GM21528 (cell line): Measurements from ENCODE around the gene PRAME.
"Not testable (repeated sequence)": the region's sequence is repeated elsewhere in the genome, so short reads cannot be mapped to it uniquely, and the experiment has no call there.

Source experiments
- ATAC-seq: cut with Tn5 transposase; IDR thresholded peaks from one replicate; pipeline ENCODE4 v1.9.1; 2021; ENCODE audit warnings: mild to moderate bottlenecking, moderate library complexity; ENCODE audit not compliant: unreplicated experiment, low FRiP score

PRAME gene, protein sequence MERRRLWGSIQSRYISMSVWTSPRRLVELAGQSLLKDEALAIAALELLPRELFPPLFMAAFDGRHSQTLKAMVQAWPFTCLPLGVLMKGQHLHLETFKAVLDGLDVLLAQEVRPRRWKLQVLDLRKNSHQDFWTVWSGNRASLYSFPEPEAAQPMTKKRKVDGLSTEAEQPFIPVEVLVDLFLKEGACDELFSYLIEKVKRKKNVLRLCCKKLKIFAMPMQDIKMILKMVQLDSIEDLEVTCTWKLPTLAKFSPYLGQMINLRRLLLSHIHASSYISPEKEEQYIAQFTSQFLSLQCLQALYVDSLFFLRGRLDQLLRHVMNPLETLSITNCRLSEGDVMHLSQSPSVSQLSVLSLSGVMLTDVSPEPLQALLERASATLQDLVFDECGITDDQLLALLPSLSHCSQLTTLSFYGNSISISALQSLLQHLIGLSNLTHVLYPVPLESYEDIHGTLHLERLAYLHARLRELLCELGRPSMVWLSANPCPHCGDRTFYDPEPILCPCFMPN

DNA sequence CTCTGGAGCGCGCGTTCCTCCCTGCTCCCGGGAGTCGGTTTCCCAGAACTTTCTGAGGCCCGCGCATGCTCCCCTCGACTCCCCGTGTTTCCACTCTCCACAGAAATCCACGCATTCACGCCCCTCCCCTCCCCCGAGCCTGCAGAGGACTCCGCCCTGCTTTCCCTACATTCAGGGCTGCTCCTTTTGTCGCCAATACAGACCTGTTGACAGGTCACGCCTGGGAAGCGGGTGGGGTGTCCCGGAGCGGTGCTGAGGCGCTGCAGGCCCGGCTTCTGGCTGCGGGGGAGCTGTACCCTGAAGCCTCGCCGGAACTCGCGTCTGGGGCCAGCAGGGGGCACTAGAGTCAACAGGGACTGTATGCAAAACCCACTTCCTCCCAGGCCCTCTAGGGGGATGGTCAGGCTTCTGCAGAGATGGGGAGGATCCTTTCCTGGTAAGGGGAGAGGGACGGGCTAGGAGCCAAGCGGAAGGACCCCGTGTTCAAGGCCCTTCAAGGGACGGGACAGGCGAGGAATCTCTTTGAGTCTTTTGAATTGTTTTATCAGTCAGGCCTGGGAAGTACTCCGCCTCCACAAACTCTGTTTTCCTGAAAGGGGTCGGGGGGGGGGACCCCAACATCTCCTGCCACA, at the start of gene PRAME:
TSS of gene PRAME (minus strand) at position 294 of the 632 bp plus-strand sequence. CDS start 2,433 bp downstream, outside the sequence.
- no peak for ATAC-seq

DNA sequence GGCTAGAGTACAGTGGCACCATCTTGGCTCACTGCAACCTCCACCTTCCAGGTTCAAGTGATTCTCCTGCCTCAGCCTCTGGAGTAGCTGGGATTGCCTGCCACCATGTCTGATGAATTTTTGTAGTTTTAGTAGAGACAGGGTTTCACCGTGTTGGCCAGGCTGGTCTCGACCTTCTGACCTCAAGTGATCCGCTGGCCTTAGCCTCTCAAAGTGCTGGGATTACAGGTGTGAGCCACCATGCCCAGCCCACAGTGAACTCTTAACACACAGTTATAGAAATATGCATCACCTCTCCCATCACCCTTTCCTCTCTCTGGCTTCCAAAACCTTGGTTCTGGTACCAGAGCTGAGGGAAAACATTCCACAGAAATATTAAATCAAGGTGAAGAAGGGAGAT, 49.0 kb upstream of the PRAME start:
- ATAC-seq, result not testable (repeated sequence)

DNA sequence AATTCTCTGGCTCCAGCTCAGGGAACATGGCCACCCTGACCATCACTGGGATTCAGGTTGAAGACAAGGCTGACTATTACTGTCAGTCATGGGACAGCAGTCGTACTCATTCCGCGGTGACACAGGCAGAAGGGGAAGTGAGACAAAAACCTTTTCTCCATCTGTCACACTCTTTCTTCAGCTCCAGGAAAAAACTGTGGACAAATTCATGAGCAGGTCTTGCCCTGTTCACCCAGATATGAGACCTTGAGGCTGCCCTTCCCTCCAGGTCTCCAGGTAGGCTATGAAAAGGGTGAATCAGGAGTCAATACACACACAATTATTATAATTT, 46.0 kb upstream of the PRAME start:
- no peak for ATAC-seq

DNA sequence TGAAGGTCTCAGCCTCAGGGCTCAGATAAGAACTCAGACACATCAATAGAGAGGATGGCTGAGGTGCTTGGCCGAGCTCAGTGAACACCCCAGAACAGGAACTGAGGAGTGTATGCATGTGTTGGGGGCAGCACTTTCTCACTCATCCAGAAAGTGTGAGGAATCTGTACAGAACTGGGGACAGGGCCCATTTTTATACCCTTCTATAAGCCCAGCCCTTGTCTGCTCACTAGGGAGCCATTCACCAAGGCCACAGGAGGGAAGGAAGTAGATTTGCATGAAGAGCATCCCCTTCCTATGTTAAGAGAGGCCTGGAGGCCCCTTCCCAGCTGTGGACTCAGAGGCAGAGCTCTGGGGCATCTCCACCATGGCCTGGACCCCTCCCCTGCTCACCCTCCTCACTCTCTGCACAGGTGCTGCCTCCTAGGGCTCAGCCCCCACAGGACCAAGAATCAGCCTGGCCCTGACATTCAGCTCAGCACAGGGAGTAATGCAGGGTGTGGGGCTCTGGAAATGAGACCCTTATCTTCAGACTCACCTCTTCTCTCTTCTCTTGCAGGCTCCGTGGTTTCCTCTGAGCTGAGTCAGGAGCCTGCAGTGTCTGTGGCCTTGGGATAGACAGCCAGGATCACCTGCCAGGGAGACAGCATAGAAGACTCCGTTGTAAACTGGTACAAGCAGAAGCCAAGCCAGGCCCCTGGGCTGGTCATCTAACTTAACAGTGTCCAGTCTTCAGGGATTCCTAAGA, 45.4 kb upstream of the PRAME start:
- no peak for ATAC-seq

DNA sequence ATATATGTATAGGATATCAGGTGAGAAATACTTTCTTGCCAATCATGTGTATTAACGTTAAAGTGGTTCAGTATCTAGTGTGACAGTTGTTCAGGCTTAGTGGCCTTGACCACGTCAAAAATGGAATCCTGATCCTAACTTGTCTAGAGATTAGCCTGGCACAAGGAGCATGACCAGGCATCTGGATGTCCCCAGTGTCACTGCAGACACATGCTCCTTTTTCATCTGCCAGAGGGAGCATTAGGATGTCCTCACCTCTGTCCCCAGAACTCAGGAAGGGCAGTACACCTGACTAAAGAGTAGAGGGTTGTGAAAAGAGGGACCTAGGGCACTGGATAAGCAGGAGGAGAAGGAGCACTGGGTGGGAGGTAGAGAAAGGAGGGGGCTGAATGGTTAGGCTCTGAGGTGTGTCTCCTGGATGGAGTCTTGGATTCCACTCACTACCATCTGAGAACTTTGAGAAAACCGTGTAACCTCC, 44.4 kb upstream of the PRAME start:
- ATAC-seq, result no peak

DNA sequence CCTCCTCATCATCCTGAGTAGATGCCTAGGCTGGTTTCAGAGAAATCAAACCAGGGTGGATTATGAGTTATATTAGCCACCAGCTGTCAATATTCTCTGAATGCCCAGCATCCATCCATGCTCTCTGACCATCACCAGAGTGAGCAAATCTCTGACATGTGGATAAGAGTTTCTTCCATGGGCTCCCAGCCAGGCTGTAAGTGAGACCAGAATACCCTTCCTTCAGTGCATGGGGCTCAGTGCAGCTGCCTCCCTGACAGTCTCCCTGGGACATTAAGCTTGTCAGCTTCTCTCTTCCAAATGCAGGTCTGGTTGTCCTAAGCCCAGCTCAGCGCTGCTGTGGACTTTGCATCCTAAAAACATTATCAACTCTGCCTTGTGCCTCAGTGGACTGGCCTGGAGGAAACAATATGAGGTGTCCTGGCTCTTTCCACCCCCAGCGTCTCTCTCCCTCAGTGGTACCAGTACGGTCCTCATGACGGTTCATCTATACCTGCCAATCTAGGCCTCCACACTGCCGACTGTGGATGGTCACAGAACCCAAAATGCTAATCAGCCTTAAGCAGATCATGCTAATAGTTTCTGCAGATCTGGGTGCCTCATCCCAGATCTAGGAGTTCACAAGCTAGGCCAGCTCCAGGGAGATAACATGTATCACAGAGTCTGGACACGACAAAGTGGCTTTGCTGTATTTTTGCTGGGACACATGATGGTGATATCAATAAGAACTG, 41.6 kb upstream of the PRAME start:
- no peak for ATAC-seq

DNA sequence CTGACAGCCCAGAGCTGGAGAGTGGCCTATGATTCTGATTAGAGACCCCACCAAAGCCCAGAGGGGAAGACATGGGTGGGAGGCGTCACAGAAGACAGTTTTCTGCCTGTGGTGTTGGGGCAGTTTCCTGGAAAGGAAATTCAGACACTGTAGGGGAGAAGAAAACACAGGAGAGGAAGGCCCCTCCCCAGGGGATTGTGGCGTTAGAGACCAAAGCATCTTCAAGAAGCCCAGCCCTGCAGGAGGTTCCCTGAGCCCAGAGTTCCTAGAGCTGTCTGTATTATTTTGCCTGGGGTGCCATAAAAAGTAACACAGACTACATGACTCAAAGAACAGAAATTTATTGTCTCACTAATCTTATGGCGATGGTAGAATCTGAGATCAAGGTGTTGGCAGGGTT, 40.2 kb upstream of the PRAME start:
- ATAC-seq, result no peak

DNA sequence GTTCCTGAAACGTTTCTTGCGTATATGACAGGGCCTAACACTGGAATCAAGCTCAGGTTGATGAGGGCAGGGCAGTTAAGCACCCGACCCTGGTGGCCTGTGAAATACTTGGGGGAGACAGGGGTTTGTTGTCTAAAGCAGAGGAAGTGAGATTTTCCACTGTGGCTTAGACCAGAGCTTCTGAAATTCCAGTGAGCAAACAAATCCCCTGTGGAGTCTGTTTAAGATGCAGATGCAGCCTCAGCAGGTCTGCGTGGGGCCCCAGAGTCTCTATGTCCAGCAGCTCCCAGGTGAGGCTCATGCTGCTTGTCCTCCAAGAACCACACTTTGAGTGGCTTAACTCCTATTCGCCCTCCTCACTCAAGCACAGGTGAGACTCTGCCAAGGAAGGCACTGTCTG, 39.1 kb upstream of the PRAME start:
- ATAC-seq, result no peak

DNA sequence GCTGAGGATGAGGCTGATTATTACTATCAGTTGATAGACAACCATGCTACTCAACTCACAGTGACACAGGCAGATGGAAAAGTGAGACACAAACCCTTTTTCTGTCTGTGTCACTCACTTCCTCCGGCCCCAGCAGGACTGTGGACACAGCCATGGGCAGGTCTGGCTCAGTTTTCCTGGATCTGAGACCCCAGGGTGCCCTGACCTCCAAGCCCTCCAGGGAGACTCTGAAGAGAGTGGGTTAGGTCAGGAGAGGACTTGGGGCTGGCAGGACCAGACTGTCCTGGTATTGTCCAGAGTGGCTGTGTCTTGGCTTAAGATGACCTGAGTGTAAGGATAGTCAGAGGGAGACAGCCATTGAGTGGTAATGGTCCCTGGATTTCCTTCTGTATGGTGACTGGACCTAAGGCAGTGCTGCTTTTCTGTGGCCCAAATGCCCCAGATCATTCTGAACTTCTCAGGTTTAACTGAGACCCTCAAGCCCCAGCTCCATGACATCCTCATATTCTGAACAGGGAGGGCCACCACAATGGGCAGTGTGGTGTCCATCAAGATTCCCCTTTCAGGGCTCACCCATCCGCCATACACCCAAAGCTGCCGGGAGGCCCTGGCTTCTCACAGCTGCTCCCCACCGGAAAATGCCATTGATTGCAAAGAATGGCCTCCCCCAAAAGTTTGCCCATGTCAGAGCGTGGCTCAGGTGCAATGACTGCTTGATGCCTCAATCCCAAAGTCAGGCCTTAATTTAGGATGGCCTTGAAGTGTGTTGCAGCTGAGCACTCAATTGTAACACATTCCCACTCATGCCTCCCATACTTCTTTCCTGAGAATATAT, 36.2 kb upstream of the PRAME start:
- ATAC-seq, result no peak

DNA sequence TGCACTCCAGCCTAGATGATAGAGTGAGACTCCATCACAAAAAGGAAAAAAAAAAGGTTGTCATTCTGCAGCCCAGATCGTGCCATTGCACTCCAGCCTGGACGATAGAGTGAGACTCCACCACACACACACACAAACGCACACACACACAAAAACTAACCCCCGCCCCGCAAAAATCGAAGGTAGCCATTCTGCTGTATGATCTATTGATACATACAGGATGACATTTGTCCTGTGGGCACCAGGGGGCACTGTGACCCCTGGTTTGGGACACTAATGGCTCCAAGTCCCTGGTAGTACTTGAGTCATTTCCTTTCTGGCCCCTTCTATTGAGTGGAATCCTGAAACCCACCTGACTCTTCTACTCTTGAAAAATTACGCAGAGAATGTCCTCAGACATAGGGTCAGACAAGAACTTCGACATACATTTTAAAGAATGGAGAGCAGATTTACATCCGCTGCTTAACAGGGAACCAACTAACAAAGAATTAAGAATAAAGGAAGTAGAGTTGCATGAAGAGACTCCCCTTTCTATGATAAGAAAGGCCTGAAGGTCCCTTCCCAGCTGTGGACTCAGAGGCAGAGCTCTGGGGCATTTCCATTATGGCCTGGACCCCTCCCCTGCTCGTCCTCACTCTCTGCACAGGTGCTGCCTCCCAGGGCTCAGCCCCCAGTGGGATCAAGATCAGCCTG, 35.0 kb upstream of the PRAME start:
- ATAC-seq, result no peak

DNA sequence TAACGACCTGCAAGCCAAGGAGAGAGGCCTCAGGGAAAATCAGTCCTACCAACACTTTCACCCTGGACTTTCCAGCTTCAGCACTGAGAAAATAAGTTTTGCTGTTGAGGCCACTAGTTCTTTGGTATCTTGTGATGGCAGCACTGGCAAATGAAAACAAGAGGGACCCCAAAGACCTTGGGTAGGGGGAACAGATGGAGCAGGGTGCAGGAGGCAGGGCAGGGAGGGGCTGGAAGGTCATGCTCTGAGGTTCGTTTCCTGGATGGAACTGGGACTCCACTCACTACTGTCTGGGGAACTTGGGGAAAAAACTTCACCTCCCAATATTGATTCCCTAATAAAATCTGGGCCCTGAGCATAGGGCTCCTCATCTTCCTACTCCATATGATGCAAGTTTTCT, 34.2 kb upstream of the PRAME start:
- ATAC-seq, result no peak

DNA sequence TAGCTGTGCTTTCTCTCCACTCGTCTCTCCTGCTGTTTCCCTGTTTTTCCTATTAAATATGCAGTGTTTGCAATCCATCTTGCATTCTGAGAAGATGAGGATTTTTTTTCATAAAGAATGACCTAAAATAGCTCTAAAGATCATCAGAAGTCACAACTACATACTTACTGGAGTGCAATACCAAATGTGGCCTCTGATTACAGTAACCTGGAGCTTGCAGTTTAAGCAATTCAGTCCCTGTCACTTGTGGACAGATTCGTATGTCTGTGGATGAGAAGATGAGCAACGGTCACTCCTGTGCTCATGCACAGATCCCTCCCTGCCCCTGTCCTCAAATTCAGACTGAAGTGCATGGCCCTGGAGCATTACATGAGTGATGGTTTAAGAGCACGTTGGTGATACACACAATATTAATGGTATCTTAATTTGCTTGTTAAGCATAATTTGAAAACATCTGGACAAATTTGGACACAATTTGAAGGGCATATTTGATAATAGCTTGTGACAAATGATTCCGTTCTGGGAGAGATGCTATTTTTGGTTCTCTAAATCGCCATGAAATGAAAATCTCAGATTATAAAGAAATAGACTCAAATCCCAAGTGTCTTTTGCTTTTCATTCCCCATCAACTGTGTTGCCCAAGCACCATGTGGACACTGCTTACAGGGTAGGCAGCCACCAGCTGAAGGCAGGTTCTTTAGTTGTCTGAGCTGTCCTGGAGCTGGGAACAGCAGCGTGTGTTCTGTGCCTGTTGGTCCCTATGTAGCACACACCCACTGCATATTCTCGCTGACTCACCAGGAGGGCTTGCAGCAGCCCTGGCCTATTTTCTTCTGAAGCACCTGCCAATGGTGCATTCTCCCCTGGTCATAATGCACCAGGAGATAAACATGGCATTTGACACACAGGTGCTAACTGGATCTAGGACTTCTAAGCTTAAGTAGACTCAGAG, 32.6 kb upstream of the PRAME start:
- no peak for ATAC-seq

DNA sequence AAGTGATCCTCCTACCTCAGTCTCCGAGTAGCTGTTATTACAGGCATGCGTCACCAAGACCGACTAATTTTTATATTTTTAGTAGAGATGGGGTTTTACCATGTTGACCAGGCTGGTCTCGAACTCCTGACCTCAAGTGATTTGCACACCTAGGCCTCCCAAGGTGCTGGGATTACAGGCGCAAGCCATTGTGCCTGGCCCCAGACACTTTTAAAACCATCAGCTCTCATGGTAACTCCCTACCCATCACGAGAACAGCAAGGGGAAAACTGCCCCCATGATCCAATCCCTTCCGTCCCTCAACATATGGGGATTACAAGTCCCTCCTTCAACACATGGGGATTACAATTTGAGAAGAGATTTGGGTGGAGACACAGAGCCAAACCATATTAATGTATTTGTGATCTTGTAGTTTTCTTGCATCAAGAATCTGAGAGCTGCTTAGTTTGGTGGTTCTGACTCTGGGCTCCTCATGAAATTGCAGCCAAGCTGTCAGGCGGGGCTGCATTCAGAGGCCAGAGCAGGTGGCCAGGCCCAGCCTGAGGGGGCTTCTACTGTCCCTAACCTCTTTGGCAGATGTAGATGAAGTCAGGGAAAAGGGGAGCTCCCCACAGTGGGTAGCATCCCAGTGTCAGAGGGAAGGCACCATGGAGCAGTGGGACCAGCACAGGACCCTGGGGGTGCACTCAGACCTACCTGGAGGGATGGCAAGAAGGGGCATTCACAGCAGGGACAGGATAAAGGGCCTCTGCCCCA, 31.2 kb upstream of the PRAME start:
- ATAC-seq, result no peak

DNA sequence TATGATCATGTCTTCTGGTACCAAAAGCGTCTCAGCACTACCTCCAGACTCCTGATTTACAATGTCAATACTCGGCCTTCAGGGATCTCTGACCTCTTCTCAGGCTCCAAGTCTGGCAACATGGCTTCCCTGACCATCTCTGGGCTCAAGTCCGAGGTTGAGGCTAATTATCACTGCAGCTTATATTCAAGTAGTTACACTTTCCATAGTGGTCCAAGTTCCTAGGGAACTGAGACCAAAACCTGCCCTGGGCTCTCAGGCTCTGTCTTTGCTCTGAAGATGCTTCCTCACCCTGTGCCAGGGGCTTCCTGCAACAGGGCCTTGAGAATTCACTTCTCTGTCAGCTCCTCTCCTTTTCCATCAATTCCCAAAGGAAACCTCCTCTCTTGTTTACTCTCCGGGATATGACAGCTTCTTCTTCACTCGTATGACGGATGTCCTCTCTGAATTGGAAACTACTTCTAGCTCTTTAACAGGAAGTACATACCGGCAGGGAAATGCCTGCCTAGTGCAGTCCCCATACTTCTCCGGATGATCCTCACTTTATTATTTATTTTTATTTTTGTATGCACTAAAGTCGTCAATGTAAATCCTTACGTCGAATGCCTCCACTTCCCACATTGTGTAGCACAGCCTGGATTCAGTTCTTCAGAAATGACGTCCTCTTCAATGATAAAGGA, 29.6 kb upstream of the PRAME start:
- ATAC-seq, result no peak

DNA sequence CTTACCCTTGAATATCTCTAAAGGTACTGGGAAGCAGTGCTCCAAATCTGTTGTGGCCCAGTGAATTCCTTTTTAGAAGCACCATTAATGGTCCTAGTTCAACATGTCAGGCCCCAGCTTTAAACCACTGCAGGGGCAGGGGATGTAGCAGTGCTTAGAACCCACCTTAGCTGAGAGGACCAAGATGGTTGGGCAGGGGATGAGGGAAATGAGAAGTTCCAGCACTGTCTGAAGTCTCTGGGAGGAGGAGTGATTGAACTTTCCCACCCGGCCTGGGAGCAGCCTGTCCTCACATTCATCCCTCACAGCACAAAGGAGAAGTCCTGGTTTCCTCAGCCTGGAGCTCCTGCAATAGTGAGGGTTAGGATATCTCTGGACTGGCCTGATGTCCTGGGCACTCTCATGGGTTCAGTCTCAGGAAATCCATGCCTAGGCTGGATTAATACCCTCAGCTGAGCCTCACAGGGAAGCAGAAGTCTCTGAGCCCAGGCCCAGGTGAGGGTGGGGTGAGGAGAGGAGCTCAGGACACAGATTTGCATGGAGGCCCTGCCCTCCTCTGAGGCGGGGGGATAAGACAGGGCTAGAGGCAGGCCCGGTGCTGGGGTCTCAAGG, 28.6 kb upstream of the PRAME start:
- no peak for ATAC-seq

DNA sequence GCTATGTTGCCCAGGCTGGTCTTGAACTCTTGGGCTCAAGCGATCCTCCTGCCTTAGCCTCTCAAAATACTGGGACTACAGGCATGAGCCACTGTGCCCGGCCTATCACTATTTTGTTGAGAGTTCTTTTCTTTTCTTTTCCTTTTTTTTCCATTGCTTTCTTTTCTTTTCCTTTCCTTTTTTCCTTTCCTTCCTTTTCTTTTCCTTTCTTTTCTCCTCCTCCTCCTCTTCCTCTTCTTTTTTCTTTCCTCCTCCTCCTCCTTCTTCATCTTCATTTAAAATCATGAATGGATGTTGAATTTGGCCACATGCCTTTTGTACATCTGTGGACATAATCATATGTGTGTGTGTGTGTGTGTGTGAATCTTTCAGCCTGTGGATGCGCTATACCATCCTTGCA, 25.7 kb upstream of the PRAME start:
- no peak for ATAC-seq
